HCEC 1CT (cell line): ENCODE data around the gene NLRC5.
"Not testable (repeated sequence)": the region's sequence is repeated elsewhere in the genome, so short reads cannot be mapped to it uniquely, and the experiment has no call there.

ENCODE experiments used
- DNase-seq: peaks from one replicate; pipeline ENCODE4 v3.0.0-alpha.2; 2017

NLRC5 gene

DNA sequence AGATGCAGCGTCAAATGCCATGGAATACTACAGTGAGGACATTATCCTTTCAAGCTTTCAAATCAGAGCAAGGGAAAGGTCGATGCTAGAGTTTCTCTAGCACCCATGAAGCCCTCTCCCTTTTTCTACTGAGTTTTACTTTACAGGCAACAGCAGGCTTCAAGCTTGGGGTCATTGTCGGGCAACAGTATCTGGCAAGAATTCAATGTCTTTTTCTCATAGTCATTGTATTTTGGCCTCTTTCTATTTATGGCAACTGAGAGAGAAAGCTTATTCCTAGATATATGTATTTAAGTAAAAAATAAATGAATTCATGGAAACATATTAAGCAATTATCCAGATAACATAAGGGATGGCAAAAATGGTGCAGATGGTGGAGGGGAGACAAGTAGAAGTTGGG lies 28.0 kb upstream of the NLRC5 start:
- no peak for DNase-seq

- DNase-seq = no peak
Observed at GRCh38 chr16:56961851-56962281, 27.5 kb upstream of the NLRC5 start, which contains the start of gene CETP. Gene CETP, plus strand, starts transcription at chr16:56961950. Its CDS starts 30 bp downstream, at chr16:56961980.

DNA sequence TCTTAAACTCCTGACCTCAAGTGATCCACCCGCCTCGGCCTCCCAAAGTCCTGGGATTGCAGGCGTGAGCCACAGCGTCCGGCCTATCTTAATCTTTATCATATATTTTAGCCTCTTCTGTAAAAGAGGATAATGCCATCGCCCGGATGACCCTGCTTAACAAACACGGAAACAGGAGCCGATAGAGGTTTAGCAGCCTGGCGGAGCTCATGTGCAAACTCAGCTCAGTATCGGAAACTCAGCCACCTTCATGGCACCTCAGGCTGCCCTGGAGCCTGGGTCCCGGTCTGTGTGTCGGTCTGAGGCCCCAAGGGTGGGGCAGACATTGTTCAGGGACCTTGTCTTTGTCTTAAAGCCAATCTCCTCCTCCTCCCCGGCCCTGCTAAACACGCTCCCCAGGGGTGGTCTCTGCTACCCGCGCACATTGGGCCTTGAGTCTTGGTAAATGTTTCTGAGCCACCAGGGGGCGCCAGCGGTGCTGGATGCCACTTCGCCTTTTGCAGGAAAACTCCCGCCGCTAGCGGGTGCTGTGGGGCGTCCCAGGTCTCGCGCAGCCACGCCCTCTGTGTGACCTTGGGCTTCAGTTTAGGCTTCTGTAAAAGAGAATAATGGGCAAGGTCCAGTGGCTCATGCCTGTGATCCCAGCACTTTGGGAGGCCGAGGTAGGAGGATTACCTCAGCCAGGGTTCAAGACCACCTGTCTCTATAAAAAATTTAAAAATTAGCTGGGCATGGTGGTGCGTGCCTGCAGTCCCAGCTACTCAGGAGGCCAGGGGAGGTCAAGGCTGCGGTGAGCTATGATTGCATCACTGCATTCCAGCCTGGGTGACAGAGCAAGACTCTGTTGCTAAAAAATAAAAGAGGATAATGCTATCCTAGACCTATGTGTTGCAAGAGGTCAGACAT lies 24.9 kb upstream of the NLRC5 start:
- DNase-seq = peak; percentile 92

DNA sequence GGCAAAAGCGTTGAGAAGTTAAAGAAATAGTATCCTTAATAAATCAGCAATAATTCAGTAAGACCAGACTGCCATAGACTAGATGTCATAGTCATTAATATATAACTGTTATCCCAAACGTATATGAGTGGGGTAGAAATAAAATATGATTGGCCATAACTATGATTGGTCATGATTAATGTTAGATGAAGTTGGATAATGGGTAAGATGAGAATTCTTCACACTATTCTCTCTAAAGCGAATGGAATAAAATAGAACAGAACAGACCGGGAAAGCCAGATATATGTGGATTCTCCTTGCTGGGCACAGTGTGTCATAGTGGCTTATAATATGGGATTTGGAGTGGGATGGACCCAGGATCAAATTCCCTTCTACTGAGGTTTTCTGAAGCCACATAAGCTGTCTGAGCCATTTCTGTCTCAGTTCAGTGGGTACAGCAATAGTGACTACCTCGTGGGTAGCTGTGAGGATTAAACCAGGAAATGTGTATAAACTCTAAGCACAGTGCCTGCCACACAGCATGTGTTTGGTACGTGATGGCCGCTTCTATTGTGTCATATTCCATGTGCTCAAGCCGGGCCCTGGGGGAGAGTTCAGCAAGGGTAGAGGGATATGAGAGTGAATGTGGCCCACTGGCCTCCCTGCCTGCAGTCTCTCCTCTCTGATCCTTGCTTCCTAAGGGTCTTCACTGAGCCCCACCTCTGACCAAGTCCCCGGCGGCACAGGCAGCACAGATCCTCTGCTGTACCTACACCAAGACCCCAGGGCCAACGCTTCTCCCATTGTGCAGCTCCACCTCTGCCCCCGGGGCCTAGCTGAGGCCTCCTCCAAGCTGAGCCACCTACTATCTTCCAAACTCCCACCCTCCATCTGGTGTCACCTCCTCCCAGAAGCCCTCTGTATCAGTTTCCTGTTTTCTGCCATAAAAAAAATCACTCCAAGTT lies 23.9 kb upstream of the NLRC5 start:
- DNase-seq = peak; percentile 20

DNA sequence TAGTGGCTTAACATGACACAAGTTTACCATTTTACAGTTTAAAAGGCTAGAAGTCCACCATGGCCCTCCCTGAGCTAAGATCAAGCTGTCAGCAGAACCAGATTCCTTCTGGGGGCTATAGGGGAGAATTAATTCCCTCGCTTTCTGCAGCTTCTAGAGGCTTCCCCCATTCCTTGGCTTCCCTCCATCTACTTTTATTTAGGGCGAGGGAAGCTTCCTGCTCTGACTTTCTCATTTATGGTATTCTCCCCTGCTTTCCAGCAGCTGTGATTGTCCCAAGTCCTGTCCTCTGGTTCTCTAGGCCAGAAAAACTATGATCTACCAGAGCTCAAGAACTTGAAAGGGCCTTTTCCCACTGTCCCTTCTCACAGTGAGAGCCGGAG lies 23.3 kb upstream of the NLRC5 start:
- DNase-seq = no peak

DNA sequence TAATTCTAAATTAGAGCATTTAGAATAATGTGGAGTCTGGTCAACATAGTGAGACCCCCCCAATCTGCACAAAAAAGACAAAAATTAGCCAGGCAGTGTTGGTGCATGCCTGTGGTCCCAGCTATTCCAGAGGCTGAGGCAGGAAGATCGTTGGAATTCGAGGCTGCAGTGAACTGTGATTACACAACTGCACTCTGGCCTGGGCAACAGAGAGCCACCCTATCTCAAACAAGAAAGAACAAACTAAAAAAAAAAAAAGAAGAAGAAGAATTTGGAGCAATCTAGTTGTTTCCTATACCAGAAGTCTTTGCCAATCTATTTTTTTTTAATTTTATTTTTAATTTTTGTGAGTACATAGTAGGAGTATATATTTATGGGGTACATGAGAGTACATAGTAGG lies 21.6 kb upstream of the NLRC5 start:
- peak; percentile 22 for DNase-seq

DNA sequence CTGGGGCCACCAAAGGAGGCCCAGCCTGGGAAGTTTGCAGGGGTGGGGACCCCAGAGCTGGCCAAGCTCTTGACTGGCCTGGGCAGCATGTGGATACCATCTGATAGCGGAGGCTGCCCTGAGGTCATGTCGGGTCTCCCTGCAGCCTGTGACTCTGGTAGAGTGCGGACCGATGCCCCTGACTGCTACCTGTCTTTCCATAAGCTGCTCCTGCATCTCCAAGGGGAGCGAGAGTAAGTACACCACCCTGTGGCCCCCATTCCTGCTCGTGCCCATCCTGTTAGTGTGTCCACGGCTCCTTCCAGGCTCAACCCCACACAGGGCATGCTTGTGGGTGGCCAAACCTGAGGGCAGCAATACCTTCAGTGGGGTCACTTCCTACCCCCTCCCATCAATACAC lies 19.6 kb upstream of the NLRC5 start:
- DNase-seq = no peak

GRCh38 chr16:56970934-56971767 lies 18.2 kb upstream of the NLRC5 start:
- no peak for DNase-seq

DNA sequence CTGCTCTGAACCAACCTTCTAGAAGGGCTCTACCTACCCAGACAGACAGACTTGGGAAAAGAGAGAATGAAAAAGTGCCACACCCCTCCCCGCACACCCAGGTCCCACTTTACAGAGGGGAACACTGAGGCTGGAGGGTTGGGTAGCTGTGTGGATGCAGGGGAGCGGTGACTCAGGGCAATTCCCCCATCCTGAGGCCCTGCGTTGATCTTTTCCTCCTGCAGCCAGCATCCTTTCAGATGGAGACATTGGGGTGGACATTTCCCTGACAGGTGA lies 17.7 kb upstream of the NLRC5 start:
- DNase-seq = no peak

DNA sequence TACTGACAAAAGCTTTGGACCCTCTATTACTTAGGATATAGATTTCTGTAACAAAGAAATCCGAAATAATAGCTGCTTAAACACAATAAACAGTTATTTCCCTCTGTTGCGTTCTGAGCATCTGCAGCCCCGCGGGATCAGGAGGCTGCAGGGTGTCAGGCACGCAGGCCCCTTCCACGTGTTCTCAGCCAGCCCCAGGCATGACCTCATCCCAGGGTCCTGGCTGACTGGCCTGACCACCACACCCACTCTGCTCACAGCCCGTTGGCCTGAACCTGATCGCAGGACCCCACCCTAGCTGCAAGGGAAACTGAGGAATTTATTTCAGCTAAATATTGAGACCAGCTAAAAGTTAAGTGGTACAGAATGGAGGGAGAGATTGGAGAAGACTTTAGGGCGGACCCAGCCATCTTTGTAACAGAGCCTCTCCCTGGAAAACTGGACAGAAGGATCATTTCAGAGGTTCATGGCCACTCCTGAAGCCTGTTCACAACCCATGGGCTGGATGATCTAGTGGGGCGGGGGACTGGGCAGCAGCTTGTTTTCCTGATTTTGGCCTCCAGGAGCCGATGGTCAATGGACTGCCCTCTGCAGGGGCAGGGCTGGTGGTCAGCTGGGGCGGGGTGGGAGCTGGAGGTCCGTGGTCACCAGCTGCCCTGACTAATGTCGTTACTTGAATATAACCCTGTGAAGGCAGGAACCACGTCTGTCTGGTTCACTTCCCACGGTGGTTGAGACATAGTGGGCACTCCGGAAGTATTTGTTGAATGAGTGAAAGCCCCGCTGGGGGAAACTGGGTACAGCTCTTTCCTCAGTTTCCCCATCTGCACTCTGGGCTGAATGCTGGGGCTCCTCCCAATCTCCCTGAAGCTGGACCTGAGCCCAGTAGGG lies 16.7 kb upstream of the NLRC5 start:
- DNase-seq = no peak

GRCh38 chr16:56973294-56973689 lies 16.1 kb upstream of the NLRC5 start:
- no peak for DNase-seq

DNA sequence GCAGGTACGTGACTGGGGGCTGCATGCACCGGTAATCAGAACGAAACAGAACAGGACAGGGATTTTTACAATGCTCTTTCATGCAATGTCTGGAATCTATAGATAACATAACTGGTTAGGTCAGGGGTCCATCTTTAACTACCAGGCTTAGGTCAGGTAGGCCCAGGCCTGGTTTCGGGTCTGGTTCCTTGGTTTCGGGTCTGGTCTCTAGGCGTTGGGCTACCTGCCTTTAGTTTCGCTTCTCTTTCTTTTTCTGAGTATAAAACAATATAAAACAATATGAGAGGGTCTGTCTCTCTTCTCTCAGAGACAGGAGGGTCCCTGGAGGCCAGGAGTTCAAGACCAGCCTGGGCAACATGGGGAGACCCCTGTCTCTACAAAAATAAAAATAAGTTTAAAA lies 15.5 kb upstream of the NLRC5 start:
- DNase-seq = not testable (repeated sequence)

- no peak for DNase-seq
Observed at GRCh38 chr16:56974549-56975300, 14.6 kb upstream of the NLRC5 start.

- no peak for DNase-seq
Observed at GRCh38 chr16:56975714-56976113, 13.6 kb upstream of the NLRC5 start.

GRCh38 chr16:56977216-56977615 lies 12.1 kb upstream of the NLRC5 start:
- no peak for DNase-seq

DNA sequence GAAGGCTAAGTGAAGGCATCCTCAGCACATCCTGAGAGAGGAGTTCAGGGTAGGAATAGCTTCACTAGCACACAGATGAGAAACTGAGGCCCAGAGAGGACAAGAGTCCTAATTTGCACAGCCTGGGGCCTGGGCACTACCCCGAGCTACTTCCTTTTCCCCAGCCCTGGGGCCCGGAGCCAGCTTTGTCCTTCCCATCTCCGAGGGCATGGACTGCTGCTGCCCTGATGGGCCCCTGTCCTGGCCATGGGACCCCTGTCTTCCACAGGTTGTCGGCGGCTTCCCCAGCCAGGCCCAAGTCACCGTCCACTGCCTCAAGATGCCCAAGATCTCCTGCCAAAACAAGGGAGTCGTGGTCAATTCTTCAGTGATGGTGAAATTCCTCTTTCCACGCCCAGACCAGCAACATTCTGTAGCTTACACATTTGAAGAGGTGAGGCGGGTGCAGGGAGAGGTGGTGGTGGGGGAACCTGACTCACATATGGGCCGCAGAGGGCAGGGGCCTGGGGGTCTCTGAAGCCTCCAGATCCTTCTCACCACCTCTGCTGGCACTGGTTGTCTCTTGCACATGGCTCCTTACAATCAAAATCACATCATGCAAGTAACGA lies 11.4 kb upstream of the NLRC5 start:
- DNase-seq = no peak

- DNase-seq = no peak
Observed at GRCh38 chr16:56980201-56980535, 9.2 kb upstream of the NLRC5 start.

DNA sequence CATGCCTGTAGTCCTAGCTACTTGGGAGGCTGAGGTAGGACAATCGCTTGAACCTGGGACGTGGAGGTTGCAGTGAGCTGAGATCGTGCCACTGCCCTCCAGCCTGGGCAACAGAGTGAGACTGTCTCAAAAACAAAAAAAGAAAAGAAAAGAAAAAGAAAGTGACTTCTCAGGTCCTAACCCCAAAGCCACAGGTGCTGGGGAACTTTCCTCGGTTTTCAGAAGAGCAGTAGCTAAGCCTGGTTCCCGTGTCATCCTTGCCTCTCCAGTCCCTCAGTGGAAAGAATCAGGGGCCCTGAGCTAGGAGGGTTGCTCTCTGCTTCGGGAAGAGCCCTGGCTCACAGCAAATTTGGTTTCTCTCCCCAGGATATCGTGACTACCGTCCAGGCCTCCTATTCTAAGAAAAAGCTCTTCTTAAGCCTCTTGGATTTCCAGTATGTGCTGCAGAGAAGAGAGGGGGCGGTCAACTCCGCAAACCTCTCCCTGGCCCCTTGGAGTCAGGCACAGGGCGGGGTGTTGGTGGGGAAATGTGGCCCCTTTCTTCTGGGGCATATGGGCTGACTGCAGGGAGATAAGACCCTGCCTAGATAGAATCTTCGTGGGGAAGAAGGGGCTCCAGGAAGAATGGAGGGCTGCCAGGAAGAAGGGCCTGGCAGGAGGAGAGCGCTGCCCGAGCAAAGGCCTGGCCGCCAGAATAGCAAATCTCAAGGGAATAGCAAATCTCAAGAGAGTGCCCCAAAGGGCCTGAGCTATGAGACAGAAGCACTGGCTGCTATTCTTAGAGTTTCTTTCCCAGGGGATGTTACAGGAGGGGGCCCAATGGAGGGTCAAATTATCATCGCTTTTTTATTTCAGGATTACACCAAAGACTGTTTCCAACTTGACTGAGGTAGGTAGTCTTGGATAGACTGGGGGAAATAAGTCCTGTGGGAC lies 8.3 kb upstream of the NLRC5 start:
- no peak for DNase-seq

DNA sequence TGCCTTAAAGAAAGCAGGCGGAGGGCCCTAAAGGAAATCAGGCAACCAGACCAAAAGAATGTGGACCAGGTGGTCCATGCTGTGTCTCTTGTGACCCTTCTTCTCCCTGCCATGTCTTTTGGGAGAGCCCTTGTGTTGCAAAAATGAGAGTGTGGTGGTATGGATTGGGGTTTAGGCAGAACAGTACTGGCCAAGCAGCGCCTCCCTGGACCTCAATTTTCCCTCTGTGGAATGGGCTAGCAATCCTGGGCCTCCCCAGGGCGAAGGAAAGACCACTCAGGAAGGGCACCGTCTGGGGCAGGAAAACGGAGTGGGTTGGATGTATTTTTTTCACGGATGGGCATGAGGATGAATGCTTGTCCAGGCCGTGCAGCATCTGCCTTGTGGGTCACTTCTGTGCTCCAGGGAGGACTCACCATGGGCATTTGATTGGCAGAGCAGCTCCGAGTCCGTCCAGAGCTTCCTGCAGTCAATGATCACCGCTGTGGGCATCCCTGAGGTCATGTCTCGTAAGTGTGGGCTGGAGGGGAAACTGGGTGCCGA lies 7.6 kb upstream of the NLRC5 start:
- DNase-seq = no peak
